ENCODE measurements around the gene TSN. TPM values are rescaled to one million over a fixed set of nuclear protein-coding genes. Genes with fewer than 3 reads are reported as not detected.

The TSN gene
- polyA plus RNA-seq, 1 of the 3 experiments (the other 2 are of a cell fraction): 26.1 TPM

DNA sequence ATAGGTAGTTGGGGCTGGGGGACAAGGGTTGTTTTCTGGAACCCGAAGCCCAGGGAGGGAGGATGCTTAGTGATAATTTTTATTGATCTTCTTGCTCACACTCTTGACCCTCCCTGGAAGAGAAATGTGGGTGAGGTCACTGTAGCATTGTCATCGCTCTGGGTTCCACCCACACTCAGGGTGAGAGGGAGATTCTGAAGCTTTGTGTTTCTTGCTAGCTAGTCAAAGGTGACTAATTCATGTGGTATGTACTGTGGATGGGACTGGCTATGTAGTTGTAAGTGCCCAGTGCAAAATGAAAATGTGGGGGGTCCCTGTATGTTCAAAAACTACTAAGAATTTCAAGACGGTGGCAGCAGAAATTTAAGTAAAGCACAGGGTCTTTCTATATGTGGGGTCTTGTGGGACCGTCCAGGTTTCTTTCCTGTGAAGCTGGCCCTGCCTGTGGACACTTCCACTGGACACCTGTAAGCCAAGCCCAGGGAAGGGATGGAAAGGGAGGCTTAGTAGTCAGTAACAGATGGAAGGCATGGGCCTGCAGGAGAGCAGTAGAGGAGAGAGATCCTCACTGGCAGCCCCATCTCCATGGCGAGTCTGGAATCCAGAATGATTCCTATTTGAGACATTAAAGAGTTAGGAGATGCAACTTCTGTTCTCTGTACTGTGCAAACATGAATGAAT is 35.0 kb downstream of the TSN start:
- no peaks in the 10 kb centered on the region for H3K9me3 ChIP-seq
- ChIA-PET CTCF (no interaction called here), POLR2A (interaction anchor here (1.0 kb wide), 1 partner anchor 13 kb away, joined by 3 read pairs; no protein-coding TSS in a partner anchor)
- H2AFZ ChIP-seq (ENCODE audit: low read depth): no peak overlapping the region
- no peaks in the 10 kb centered on the region for H3K36me3 ChIP-seq (replicated peaks in 1 of 2; ENCODE audit: control insufficient read depth in 1 of 2, insufficient read depth in 2 of 2, low read length in 1 of 2)
- H3K79me2 ChIP-seq (ENCODE audit: insufficient read depth): no peaks in the 10 kb centered on the region
- H4K20me1 ChIP-seq (ENCODE audit: insufficient read depth): no peaks in the 10 kb centered on the region
- H3K27me3 ChIP-seq (ENCODE audit: insufficient read depth): no peaks in the 10 kb centered on the region; the same call in 1 of the 2 replicates
- H3K4me1 ChIP-seq (ENCODE audit: control insufficient read depth in 1 of 2, insufficient read depth in 2 of 2, low read depth in 1 of 2, low read length in 1 of 2): peaks cover 0 to 5% of the 10 kb centered on the region in 2 experiments; a peak in 1 of 4 replicates
- H3K9ac ChIP-seq: no peak overlapping the region
- H3F3A ChIP-seq (replicated peaks; ENCODE audit: insufficient read depth): no peaks in the 10 kb centered on the region
- WGBS (ENCODE audit: low lambda C conversion rate): 37% methylated on average over 5 of the region's 5 CpGs
- no peak for TF ChIP-seq SIN3A (IDR thresholded peaks at IDR 0.05; ENCODE audit: borderline replicate concordance, low read depth, low read length)
- peak; percentile 47 for TF ChIP-seq JUND (IDR thresholded peaks at IDR 0.05)
- TF ChIP-seq, protein P1, sequence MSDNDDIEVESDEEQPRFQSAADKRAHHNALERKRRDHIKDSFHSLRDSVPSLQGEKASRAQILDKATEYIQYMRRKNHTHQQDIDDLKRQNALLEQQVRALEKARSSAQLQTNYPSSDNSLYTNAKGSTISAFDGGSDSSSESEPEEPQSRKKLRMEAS (IDR thresholded peaks at IDR 0.05; ENCODE audit: low read depth): no peak
- peak; percentile 43; the same call in 1 of the 2 replicates for TF ChIP-seq FOSL2 (IDR thresholded peaks at IDR 0.05; ENCODE audit: borderline replicate concordance, low read depth)
- DNase-seq: no peak
- H3K9me2 ChIP-seq: no peaks in the 10 kb centered on the region
- H3K4me3 ChIP-seq (ENCODE audit: low read depth in 2 of 2, low read length in 1 of 2): no peak overlapping the region
- H3K27ac ChIP-seq (ENCODE audit: low read depth in 2 of 2, low read length in 1 of 2): no peak overlapping the region
- no peak overlapping the region for H3K4me2 ChIP-seq

DNA sequence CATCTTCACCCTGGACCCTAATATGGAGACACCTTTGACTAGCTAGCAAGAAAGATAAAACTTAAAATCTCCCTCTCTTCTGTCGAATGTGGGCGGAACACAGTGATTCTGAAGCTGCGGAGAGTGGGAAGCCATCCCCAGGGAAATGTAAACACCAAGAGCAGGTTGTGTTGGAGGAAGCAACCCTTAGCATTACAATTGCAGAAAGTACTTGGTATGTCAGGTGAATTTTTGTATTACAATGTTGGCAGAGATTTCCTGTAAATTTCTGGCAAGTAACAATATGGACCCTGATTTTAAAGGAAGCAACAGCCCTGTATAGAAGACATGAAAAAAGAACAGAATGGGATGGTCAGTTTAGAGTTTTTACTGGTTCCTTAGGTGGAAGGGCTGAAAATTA is 35.8 kb downstream of the TSN start:
- POLR2A ChIA-PET: interaction anchor here (1.0 kb wide), 1 partner anchor 13 kb away, joined by 3 read pairs; no protein-coding TSS in a partner anchor
- H3K9ac ChIP-seq: no peak overlapping the region
- H3K9me3 ChIP-seq: no peaks in the 10 kb centered on the region
- peaks cover 0 to 5% of the 10 kb centered on the region in 2 experiments; a peak in 1 of 4 replicates for H3K4me1 ChIP-seq (ENCODE audit: control insufficient read depth in 1 of 2, insufficient read depth in 2 of 2, low read depth in 1 of 2, low read length in 1 of 2)
- H3K4me3 ChIP-seq (ENCODE audit: low read depth in 2 of 2, low read length in 1 of 2): no peak overlapping the region
- WGBS (ENCODE audit: low lambda C conversion rate): 93% methylated on average over 3 of the region's 3 CpGs
- no peaks in the 10 kb centered on the region for H3K9me2 ChIP-seq
- no peak for DNase-seq
- no peak overlapping the region for H2AFZ ChIP-seq (ENCODE audit: low read depth)
- no peaks in the 10 kb centered on the region for H3K27me3 ChIP-seq (ENCODE audit: insufficient read depth)
- H3F3A ChIP-seq (replicated peaks; ENCODE audit: insufficient read depth): no peaks in the 10 kb centered on the region
- no peak overlapping the region for H3K27ac ChIP-seq (ENCODE audit: low read depth in 2 of 2, low read length in 1 of 2)
- CTCF ChIA-PET: no interaction called here
- no peaks in the 10 kb centered on the region for H3K36me3 ChIP-seq (replicated peaks in 1 of 2; ENCODE audit: control insufficient read depth in 1 of 2, insufficient read depth in 2 of 2, low read length in 1 of 2)
- H4K20me1 ChIP-seq (ENCODE audit: insufficient read depth): no peaks in the 10 kb centered on the region
- H3K4me2 ChIP-seq: no peak overlapping the region
- no peaks in the 10 kb centered on the region for H3K79me2 ChIP-seq (ENCODE audit: insufficient read depth)
- TF ChIP-seq RXRA (IDR thresholded peaks at IDR 0.05; ENCODE audit: borderline replicate concordance, low read depth): no peak
- TF ChIP-seq, protein P2, sequence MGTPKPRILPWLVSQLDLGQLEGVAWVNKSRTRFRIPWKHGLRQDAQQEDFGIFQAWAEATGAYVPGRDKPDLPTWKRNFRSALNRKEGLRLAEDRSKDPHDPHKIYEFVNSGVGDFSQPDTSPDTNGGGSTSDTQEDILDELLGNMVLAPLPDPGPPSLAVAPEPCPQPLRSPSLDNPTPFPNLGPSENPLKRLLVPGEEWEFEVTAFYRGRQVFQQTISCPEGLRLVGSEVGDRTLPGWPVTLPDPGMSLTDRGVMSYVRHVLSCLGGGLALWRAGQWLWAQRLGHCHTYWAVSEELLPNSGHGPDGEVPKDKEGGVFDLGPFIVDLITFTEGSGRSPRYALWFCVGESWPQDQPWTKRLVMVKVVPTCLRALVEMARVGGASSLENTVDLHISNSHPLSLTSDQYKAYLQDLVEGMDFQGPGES (IDR thresholded peaks at IDR 0.05; ENCODE audit: low read depth, low read length): no peak
- no peak for TF ChIP-seq NRF1 (IDR thresholded peaks at IDR 0.05; ENCODE audit: low read depth, low read length)
- TF ChIP-seq MXI1 (IDR thresholded peaks at IDR 0.05; ENCODE audit: low read depth, low read length): no peak
- TF ChIP-seq FOSL2 (IDR thresholded peaks at IDR 0.05; ENCODE audit: borderline replicate concordance, low read depth): no peak
- TF ChIP-seq TCF12 (IDR thresholded peaks at IDR 0.05): no peak
- TF ChIP-seq, protein P3, sequence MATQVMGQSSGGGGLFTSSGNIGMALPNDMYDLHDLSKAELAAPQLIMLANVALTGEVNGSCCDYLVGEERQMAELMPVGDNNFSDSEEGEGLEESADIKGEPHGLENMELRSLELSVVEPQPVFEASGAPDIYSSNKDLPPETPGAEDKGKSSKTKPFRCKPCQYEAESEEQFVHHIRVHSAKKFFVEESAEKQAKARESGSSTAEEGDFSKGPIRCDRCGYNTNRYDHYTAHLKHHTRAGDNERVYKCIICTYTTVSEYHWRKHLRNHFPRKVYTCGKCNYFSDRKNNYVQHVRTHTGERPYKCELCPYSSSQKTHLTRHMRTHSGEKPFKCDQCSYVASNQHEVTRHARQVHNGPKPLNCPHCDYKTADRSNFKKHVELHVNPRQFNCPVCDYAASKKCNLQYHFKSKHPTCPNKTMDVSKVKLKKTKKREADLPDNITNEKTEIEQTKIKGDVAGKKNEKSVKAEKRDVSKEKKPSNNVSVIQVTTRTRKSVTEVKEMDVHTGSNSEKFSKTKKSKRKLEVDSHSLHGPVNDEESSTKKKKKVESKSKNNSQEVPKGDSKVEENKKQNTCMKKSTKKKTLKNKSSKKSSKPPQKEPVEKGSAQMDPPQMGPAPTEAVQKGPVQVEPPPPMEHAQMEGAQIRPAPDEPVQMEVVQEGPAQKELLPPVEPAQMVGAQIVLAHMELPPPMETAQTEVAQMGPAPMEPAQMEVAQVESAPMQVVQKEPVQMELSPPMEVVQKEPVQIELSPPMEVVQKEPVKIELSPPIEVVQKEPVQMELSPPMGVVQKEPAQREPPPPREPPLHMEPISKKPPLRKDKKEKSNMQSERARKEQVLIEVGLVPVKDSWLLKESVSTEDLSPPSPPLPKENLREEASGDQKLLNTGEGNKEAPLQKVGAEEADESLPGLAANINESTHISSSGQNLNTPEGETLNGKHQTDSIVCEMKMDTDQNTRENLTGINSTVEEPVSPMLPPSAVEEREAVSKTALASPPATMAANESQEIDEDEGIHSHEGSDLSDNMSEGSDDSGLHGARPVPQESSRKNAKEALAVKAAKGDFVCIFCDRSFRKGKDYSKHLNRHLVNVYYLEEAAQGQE (IDR thresholded peaks at IDR 0.05; ENCODE audit: low read depth, low read length): no peak
- TF ChIP-seq, protein P4, sequence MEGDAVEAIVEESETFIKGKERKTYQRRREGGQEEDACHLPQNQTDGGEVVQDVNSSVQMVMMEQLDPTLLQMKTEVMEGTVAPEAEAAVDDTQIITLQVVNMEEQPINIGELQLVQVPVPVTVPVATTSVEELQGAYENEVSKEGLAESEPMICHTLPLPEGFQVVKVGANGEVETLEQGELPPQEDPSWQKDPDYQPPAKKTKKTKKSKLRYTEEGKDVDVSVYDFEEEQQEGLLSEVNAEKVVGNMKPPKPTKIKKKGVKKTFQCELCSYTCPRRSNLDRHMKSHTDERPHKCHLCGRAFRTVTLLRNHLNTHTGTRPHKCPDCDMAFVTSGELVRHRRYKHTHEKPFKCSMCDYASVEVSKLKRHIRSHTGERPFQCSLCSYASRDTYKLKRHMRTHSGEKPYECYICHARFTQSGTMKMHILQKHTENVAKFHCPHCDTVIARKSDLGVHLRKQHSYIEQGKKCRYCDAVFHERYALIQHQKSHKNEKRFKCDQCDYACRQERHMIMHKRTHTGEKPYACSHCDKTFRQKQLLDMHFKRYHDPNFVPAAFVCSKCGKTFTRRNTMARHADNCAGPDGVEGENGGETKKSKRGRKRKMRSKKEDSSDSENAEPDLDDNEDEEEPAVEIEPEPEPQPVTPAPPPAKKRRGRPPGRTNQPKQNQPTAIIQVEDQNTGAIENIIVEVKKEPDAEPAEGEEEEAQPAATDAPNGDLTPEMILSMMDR (IDR thresholded peaks at IDR 0.05): no peak
- no peak for TF ChIP-seq MEF2A (IDR thresholded peaks at IDR 0.05; ENCODE audit: borderline replicate concordance, low read depth)
- TF ChIP-seq RAD21 (IDR thresholded peaks at IDR 0.05; ENCODE audit: low read length): no peak
- TF ChIP-seq POLR2AphosphoS5 (IDR thresholded peaks at IDR 0.05; ENCODE audit: low read depth, low read length): no peak
- TF ChIP-seq, protein P5, sequence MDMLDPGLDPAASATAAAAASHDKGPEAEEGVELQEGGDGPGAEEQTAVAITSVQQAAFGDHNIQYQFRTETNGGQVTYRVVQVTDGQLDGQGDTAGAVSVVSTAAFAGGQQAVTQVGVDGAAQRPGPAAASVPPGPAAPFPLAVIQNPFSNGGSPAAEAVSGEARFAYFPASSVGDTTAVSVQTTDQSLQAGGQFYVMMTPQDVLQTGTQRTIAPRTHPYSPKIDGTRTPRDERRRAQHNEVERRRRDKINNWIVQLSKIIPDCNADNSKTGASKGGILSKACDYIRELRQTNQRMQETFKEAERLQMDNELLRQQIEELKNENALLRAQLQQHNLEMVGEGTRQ (IDR thresholded peaks at IDR 0.05; ENCODE audit: borderline replicate concordance, low read depth, low read length): no peak

Data from SK-N-SH (cell line).